Upper lobe of left lung (tissue), 4 donors: ENCODE measurements around the gene COL27A1.

Source experiments
- POLR2AphosphoS5 ChIP-seq, 2 donors: sonication (generic); formaldehyde crosslinking; IDR thresholded peaks; one replicate each; pipeline ENCODE4 v1.5.1; 2017; ENCODE audit warnings: antibody characterized with exemption in 2 of 2
- TF ChIP-seq, protein P1 (sequence below), 6 experiments: fragments of 450-650 bp in 4 of 6; fragments of 200-600 bp in 2 of 6; sonication (generic) in 2 of 6; IDR thresholded peaks; one replicate each; pipeline ENCODE4 v1.5.1; 2016 to 2019; ENCODE audit warnings: antibody characterized with exemption in 6 of 6

DNA sequence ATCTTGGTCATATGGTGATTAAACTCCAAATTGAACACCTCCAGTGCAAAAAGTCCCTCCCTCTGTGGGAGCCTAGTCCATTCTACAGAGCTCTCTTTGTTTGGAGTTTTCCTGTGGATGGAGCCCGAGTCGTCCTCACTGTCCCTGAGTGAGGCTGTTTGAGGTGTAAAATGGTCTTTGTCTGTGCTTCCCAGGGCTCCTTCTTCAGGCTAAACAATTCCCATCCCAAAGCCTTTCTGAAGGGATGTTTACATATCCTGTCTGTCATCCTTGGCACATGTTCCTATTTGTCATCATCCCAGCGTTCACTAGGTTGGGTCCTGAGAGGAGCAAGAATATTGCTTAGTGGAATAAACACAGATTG lies 68.9 kb downstream of the COL27A1 start:
- TF ChIP-seq, protein P1, sequence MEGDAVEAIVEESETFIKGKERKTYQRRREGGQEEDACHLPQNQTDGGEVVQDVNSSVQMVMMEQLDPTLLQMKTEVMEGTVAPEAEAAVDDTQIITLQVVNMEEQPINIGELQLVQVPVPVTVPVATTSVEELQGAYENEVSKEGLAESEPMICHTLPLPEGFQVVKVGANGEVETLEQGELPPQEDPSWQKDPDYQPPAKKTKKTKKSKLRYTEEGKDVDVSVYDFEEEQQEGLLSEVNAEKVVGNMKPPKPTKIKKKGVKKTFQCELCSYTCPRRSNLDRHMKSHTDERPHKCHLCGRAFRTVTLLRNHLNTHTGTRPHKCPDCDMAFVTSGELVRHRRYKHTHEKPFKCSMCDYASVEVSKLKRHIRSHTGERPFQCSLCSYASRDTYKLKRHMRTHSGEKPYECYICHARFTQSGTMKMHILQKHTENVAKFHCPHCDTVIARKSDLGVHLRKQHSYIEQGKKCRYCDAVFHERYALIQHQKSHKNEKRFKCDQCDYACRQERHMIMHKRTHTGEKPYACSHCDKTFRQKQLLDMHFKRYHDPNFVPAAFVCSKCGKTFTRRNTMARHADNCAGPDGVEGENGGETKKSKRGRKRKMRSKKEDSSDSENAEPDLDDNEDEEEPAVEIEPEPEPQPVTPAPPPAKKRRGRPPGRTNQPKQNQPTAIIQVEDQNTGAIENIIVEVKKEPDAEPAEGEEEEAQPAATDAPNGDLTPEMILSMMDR (IDR thresholded peaks at IDR 0.05): no peak
- TF ChIP-seq POLR2AphosphoS5 (IDR thresholded peaks at IDR 0.05): no peak
